Tibial artery (tissue), 4 donors: Measurements from ENCODE around the gene VAV2.

Experiments
- DNase-seq, 2 donors: peaks; one replicate each; pipeline ENCODE4 v3.0.0-alpha.2; 2019
- H3K27ac ChIP-seq, 2 donors: fragments of 200-600 bp; sonication (generic) in 1 of 2; 1 replicate in 1 of 2; 2 replicates in 1 of 2; pipeline ENCODE4 v1.5.1; 2018 to 2019; ENCODE audit warnings: mild to moderate bottlenecking in 1 of 2
- H3K27me3 ChIP-seq, 2 donors: fragments of 200-600 bp; sonication (generic) in 1 of 2; one replicate each; pipeline versions ENCODE4 v1.5.1 to v1.6.0; 2016 to 2019
- H3K36me3 ChIP-seq, 3 donors: fragments of 200-600 bp; sonication (generic) in 2 of 3; one replicate each; pipeline ENCODE4 v1.5.1; 2016 to 2019; ENCODE audit warnings: mild to moderate bottlenecking in 2 of 3
- H3K4me1 ChIP-seq, 4 donors: fragments of 200-600 bp; sonication (generic) in 2 of 4; 1 replicate in 3 of 4; 2 replicates in 1 of 4; pipeline ENCODE4 v1.5.1; 2016 to 2019
- H3K4me3 ChIP-seq, 2 donors: fragments of 200-600 bp; sonication (generic) in 1 of 2; 1 replicate in 1 of 2; 2 replicates in 1 of 2; pipeline ENCODE4 v1.5.1; 2018 to 2019; ENCODE audit warnings: mild to moderate bottlenecking in 2 of 2
- H3K9me3 ChIP-seq, 3 donors: fragments of 200-600 bp; sonication (generic) in 1 of 3; one replicate each; pipeline ENCODE4 v1.5.1; 2016 to 2019
- CTCF ChIP-seq, 2 experiments: fragments of 200-600 bp in 1 of 2; fragments of 450-650 bp in 1 of 2; IDR thresholded peaks; one replicate each; pipeline ENCODE4 v1.5.1; 2017 to 2019; ENCODE audit warnings: antibody characterized with exemption in 2 of 2, mild to moderate bottlenecking in 1 of 2, moderate library complexity in 1 of 2
- intact Hi-C: fragments of 100-400 bp; cut with DNase I; formaldehyde crosslinking; loops from one replicate; pipeline ENCODE4 v1.15.0; 2023; ENCODE audit warnings: low total_unique reads

The VAV2 gene

GRCh38 chr9:134025606-134026541 is 33.8 kb upstream of the VAV2 start:
- TF ChIP-seq CTCF (IDR thresholded peaks at IDR 0.05) = no peak
- H3K27me3 ChIP-seq = no peaks in the 10 kb centered on the region
- H3K9me3 ChIP-seq = no peaks in the 10 kb centered on the region
- H3K27ac ChIP-seq = peak overlapping the region; percentile 81
- peak; percentile 38 to 77 for DNase-seq
- intact Hi-C loops = loop anchor here (5.0 kb wide), 1 partner anchor 41 kb away; the partner anchor contains the start of gene BRD3
- H3K4me1 ChIP-seq = peaks cover 0 to 14% (median 10%) of the 10 kb centered on the region in 4 donors
- peak overlapping the region; percentile 95 for H3K4me3 ChIP-seq
- peaks cover 4 to 43% (median 19%) of the 10 kb centered on the region in 3 donors for H3K36me3 ChIP-seq

- H3K4me3 ChIP-seq = peak within 1 kb of the TSS; percentile 95
- intact Hi-C loops = loop anchor here (5.0 kb wide), 1 partner anchor 42 kb away; the partner anchor contains the start of gene BRD3
These were observed 32.9 kb upstream of the VAV2 start, which contains the start of gene BRD3OS for GRCh38 chr9:134024828-134025605. Gene BRD3OS (plus strand): TSS chr9:134025481. CDS start chr9:134026748, 1,267 bp downstream.

GRCh38 chr9:134024214-134024792 is 32.2 kb upstream of the VAV2 start:
- no peaks in the 10 kb centered on the region for H3K9me3 ChIP-seq
- TF ChIP-seq CTCF (IDR thresholded peaks at IDR 0.05) = no peak
- no peaks in the 10 kb centered on the region for H3K27me3 ChIP-seq
- DNase-seq = no peak
- H3K4me3 ChIP-seq = peak overlapping the region; percentile 37 to 95
- peaks cover 0 to 29% (median 10%) of the 10 kb centered on the region in 3 donors for H3K36me3 ChIP-seq
- H3K4me1 ChIP-seq = peaks cover 0 to 14% (median 10%) of the 10 kb centered on the region in 4 donors
- H3K27ac ChIP-seq = peak overlapping the region; percentile 30 to 81
- intact Hi-C loops = no loop called here

More at GRCh38 chr9:134024828-134025605, 32.9 kb upstream of the VAV2 start, which contains the start of gene BRD3OS:
- H3K27me3 ChIP-seq = no peaks in the 10 kb centered on the region
- peaks cover 0 to 14% (median 10%) of the 10 kb centered on the region in 4 donors for H3K4me1 ChIP-seq
- TF ChIP-seq CTCF (IDR thresholded peaks at IDR 0.05) = no peak
- peaks cover 0 to 36% (median 10%) of the 10 kb centered on the region in 3 donors for H3K36me3 ChIP-seq
- DNase-seq = peak; percentile 95 to 98
- H3K9me3 ChIP-seq = no peaks in the 10 kb centered on the region
- H3K27ac ChIP-seq = peak within 1 kb of the TSS; percentile 81

GRCh38 chr9:134014946-134015345 is 22.8 kb upstream of the VAV2 start:
- peaks cover 0 to 3% of the 10 kb centered on the region in 2 donors for H3K27me3 ChIP-seq
- DNase-seq = no peak
- intact Hi-C loops = no loop called here
- no peak overlapping the region for H3K27ac ChIP-seq
- no peaks in the 10 kb centered on the region for H3K4me1 ChIP-seq
- TF ChIP-seq CTCF (IDR thresholded peaks at IDR 0.05) = no peak
- H3K4me3 ChIP-seq = no peak overlapping the region
- no peaks in the 10 kb centered on the region for H3K36me3 ChIP-seq
- H3K9me3 ChIP-seq = no peaks in the 10 kb centered on the region

- no peak for DNase-seq
- TF ChIP-seq CTCF (IDR thresholded peaks at IDR 0.05) = no peak
- intact Hi-C loops = no loop called here
- no peaks in the 10 kb centered on the region for H3K9me3 ChIP-seq
- no peaks in the 10 kb centered on the region for H3K36me3 ChIP-seq
- H3K27me3 ChIP-seq = peaks cover 0 to 22% of the 10 kb centered on the region in 2 donors
- H3K4me3 ChIP-seq = no peak overlapping the region
- H3K27ac ChIP-seq = no peak overlapping the region
- no peaks in the 10 kb centered on the region for H3K4me1 ChIP-seq
These were observed 19.3 kb upstream of the VAV2 start for GRCh38 chr9:134011401-134011800.
